ENCODE data around the gene KANSL3. TPM values are rescaled to one million over a fixed set of nuclear protein-coding genes. Genes with fewer than 3 reads are reported as not detected.
A peak's percentile ranks its signal among the peaks of the same experiment; 100 is the strongest.

KANSL3 gene
- total and polyA plus RNA-seq, 9 donors: 28.0 to 55.7 (median 47.0) TPM

DNA sequence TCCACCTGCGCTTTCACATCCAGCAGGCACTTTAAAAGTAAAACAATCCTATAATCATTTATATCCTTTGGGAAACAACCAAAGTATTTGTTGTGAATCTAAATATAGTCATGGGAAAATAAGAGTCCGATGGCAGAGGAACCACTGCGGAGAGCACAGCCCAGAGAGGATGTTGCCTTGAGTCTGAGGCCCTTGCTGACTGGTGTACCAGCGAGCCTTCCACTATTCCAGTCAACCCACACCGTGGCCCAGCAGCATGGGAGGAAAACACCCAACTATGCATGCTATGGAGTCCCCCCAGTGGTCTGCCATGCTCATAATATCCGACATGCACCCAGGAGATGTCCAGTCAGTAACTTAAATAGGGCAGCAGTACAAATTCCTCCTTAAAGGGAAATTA lies 21.6 kb downstream of the KANSL3 start:
- Histone ChIP-seq H3K27me3 (no peaks in the 10 kb centered on the region), H3K4me3 (no peak overlapping the region), H3K27ac (peak overlapping the region in 1 of 2 donors; percentile 27), H3K36me3 (no peaks in the 10 kb centered on the region), H3K4me1 (ENCODE audit: insufficient read depth) (peaks cover 11% of the 10 kb centered on the region), H3K9me3 (no peaks in the 10 kb centered on the region)
- 55 to 62% (median 57%) methylated on average over 6 of the region's 6 CpGs for WGBS, 3 donors
- TF ChIP-seq POLR2A (IDR thresholded peaks at IDR 0.05) (no peak), EP300 (IDR thresholded peaks at IDR 0.05) (no peak)
- TF ChIP-seq, protein P1, sequence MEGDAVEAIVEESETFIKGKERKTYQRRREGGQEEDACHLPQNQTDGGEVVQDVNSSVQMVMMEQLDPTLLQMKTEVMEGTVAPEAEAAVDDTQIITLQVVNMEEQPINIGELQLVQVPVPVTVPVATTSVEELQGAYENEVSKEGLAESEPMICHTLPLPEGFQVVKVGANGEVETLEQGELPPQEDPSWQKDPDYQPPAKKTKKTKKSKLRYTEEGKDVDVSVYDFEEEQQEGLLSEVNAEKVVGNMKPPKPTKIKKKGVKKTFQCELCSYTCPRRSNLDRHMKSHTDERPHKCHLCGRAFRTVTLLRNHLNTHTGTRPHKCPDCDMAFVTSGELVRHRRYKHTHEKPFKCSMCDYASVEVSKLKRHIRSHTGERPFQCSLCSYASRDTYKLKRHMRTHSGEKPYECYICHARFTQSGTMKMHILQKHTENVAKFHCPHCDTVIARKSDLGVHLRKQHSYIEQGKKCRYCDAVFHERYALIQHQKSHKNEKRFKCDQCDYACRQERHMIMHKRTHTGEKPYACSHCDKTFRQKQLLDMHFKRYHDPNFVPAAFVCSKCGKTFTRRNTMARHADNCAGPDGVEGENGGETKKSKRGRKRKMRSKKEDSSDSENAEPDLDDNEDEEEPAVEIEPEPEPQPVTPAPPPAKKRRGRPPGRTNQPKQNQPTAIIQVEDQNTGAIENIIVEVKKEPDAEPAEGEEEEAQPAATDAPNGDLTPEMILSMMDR (IDR thresholded peaks at IDR 0.05): no peak
- intact Hi-C loops (cut with DNase I): no loop called here
- DNase-seq: no peak

DNA sequence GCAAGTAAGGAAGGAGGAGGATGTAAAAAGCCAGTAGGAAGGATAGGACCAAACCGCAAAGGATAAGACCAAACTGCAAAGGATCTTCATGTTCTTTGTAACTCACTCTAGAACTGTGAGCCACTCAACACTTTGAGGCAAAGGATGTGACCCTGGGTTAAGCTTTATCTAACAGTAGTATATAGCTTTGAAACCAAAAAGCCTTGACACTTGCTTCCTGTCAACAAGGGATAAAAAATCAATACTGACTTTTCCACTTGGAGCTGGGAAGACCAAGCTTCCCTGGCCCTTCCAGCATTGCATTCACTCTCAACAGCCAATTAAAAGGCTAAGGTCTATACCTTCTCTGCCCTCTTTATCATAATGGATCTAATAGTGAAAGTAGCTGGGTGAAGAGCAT lies 22.0 kb downstream of the KANSL3 start:
- no peaks in the 10 kb centered on the region for H3K27me3 ChIP-seq
- DNase-seq: no peak
- no peak overlapping the region for H3K4me3 ChIP-seq
- TF ChIP-seq, protein P1 (IDR thresholded peaks at IDR 0.05): no peak
- TF ChIP-seq POLR2A (IDR thresholded peaks at IDR 0.05): no peak
- TF ChIP-seq EP300 (IDR thresholded peaks at IDR 0.05): no peak
- no peaks in the 10 kb centered on the region for H3K36me3 ChIP-seq
- intact Hi-C loops (cut with DNase I): no loop called here
- no peak overlapping the region for H3K27ac ChIP-seq
- WGBS, 3 donors: 9 to 27% (median 12%) methylated on average over 1 of the region's 1 CpG
- H3K9me3 ChIP-seq: no peaks in the 10 kb centered on the region
- peaks cover 11% of the 10 kb centered on the region for H3K4me1 ChIP-seq (ENCODE audit: insufficient read depth)

DNA sequence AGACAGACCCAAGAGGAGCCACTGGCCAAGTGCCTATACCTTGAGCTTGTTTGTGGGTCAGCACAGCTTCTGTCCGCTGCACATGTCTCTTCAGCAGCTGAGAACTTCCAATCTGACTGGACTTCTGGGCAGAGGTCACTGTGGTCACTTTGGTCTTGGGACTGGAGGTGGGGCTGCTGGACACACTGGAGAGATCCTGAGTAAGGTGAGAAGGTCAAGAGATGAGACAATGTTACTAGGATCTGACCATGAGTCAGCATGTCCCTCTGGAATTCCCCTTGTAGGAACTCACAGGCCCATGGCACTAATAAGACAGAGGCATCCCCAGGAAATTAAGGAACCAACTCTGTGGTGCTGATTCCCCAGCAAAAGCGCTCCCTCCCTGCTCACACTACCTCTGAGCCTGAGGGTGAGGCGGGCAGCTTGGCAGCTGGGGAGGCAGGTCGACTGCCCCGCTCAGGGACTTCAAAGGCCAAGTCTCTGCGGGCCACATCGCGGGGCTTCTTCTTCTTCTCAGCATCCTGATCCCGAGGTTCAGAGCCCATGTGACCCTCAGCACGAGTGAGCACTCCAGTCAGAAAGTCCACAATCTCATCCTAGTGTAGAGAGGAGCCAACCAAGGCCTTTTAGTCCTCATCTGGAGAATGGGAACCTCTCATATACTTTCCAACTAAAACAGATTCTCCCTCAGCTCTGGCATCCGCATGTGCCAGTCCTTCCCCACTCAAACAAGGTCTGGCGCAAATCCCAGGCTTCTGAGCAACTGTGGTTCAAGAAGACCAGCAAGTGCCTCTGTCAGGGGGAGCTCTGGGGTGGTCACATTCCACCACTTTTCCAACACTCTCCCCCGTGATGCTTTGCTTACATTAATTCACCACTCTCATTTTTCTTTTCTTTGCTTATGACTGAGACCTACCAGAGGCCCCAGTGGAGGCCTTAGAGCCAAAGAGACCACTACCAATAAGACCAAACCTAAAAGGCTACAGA lies 29.4 kb downstream of the KANSL3 start:
- no peak overlapping the region for H3K27ac ChIP-seq
- WGBS, 3 donors: 83 to 91% (median 87%) methylated on average over 13 of the region's 13 CpGs
- peak in 1 of 5 donors; percentile 23 for DNase-seq

DNA sequence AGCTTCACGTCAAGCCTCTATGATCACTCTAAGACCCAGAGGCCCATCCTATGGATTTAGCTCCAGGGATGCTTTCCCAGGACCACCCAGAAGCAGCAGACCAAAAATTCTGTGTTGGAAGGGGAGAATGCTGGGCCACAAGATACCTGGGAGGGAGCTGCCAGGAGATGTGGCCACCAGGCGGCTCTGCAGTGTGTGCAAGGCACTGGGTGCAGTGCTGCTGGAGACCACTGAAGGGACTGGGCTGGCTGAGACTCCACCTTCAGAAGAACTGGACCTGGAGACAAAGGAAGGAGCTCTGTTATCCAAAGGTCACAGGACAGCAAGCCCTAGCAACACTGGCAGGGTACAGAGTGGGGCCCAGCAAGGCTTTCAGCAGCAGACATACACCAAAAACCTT lies 34.0 kb downstream of the KANSL3 start:
- 85 to 93% (median 87%) methylated on average over 2 of the region's 2 CpGs for WGBS, 3 donors
- Histone ChIP-seq H3K36me3 (no peaks in the 10 kb centered on the region), H3K27me3 (no peaks in the 10 kb centered on the region), H3K9me3 (no peaks in the 10 kb centered on the region), H3K4me1 (ENCODE audit: insufficient read depth) (no peaks in the 10 kb centered on the region), H3K27ac (no peak overlapping the region), H3K4me3 (no peak overlapping the region)
- no peak for DNase-seq
- TF ChIP-seq, protein P1 (IDR thresholded peaks at IDR 0.05): no peak
- TF ChIP-seq POLR2A (IDR thresholded peaks at IDR 0.05) (no peak), EP300 (IDR thresholded peaks at IDR 0.05) (no peak)
- intact Hi-C loops (cut with DNase I): no loop called here

More for the DNA sequence above, 29.4 kb downstream of the KANSL3 start:
- no peaks in the 10 kb centered on the region for H3K4me1 ChIP-seq (ENCODE audit: insufficient read depth)
- H3K9me3 ChIP-seq: no peaks in the 10 kb centered on the region
- TF ChIP-seq, protein P1 (IDR thresholded peaks at IDR 0.05): no peak
- TF ChIP-seq EP300 (IDR thresholded peaks at IDR 0.05) (no peak), POLR2A (IDR thresholded peaks at IDR 0.05) (no peak)
- no peaks in the 10 kb centered on the region for H3K27me3 ChIP-seq
- intact Hi-C loops (cut with DNase I): no loop called here
- H3K4me3 ChIP-seq: no peak overlapping the region
- no peaks in the 10 kb centered on the region for H3K36me3 ChIP-seq
